ENCODE measurements around the gene FAM236A.
"Not testable (repeated sequence)": the region's sequence is repeated elsewhere in the genome, so short reads cannot be mapped to it uniquely, and the experiment has no call there.

Gene FAM236A

DNA sequence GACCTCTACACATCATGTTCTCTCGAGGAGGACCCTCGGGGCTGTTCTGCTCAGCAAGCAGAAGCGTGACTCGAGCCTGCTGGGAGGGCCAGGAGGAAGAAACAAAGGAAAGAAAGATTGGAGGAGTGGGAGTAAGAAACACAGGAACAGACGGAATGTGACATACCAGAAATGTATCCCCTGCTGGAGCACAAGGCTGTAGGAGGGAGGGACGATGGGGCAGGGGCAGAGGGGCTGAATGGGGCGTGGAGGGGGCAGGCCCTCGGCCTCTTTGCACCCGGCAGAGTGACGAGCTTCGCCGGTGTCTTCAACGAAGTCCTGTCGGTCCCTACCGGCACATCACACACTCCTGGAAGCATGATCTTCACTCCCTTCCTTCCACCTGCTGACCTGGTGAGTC is at the start of gene FAM236A:
Gene FAM236A (plus strand): TSS at position 301 of the 400 bp plus-strand sequence. CDS start 57 bp downstream, at position 358.
- DNase-seq = not testable (repeated sequence)

DNA sequence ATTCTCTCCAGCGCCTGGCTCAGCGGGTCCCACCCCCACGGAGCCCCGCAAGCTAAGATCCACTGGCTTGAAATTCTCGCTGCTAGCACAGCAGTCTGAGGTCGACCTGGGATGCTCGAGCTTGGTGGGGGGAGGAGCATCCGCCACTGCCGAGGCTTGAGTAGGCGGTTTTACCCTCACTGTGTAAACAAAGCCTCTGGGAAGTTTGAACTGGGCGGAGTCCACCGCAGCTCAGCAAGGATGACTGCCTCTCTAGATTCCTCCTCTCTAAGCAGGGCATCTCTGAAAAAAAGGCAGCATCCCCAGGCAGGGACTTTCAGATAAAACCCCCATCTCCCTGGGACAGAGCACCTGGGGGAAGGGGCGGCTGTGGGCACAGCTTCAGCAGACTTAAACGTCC is 48.3 kb upstream of the FAM236A start:
- DNase-seq = not testable (repeated sequence)

DNA sequence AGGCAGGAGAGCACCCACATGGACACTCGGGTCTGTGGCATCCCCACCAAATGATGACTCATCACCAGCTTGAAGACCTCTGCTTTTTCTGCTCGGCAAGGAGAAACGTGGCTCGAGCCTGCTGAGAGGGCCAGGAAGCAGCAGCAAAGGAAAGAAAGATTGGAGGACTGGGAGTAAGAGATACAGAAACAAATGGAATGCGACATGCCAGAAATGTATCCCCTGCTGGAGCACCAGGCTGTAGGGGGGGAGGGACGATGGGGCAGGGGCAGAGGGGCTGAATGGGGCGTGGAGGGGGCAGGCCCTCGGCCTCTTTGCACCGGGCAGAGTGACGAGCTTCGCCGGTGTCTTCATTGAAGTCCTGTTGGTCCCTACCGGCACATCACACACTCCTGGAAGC is 25.7 kb upstream of the FAM236A start, which contains the start of gene FAM236C:
Gene FAM236C (plus strand): TSS at position 301 of the 400 bp plus-strand sequence. CDS start 100 bp downstream, outside the sequence.
- not testable (repeated sequence) for DNase-seq

DNA sequence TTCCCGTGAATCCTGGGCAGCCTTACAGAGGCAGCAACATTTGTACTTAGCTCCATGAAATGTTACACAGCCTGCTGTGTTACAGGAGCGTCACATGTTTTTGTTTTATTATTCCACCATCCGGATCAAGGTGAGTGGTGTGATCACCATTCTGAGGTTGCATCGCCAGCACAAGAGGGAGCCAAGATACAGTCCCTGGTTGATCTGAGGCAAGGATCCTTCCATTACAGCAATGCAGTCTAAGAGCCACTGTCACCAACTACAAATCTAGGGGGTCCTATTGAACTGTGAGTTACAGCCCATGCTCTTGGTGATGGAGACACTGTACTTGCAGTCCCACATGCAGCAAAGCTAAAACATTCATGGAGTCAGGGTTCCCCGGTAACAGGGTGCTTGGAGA is 21.9 kb upstream of the FAM236A start:
- not testable (repeated sequence) for DNase-seq

DNA sequence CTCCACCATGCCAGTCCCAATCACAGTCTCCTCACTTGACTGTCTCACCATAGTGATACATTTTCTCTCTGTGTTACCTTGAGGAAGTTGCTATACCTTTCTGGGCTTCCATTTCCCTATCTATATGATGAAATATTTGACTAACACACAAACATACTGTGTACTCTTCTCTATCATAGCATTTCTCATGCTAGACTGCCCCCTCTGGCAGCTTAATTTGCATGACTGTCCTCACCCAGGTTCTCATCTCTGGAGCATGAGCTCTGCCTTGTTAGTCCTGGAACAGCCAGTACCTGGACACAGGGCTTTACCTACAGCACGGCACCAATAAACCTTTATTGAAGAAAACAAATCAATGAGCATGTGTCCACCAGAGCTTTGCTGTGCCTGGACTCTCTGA is 5.7 kb upstream of the FAM236A start:
- not testable (repeated sequence) for DNase-seq

DNA sequence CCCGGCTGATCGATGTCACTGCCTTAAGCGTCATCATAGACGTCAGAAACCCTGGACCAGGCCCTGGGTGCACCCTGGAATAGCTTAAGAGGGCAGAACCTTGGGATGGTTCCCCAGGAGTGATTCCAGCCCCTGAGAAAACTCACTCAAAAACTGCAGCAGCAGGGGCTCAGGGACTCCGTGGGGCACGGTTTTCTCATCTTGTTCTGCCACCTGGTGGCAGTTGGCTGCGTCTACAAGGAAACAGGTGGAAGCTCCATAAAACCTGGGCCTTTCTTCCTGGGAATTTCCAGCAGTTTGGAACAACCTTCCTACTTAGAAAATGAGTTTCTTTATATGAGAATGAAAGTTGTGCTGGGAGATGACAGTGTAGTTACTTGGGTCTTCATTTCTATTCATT is 1.6 kb upstream of the FAM236A start:
- not testable (repeated sequence) for DNase-seq

DNA sequence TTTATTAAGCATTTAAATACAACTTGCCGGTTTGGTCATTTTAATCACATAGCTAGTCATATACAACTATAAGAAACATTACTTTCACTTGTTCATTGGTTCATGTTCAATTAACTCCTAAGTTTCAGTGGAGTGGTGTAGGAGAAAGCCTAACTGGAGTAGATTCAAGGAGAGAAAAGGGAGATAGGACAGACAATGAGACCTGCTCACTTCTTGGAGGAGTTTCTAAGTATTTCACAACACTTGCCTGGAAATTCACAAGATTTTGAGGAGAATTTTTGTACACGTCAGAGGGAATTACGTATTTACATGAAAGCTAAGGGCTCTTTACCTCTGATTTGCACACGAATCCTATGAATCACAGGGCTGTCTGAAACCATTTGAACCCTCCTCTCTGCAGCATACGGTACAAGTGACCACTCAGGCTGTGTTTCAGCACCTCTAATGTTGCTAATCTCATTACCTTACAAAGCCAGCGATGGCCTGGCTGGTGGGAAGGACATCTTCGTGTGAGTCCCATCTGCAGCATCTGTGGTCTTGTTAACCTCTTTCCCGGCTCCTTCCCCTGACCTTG is 1.0 kb upstream of the FAM236A start:
- not testable (repeated sequence) for DNase-seq

DNA sequence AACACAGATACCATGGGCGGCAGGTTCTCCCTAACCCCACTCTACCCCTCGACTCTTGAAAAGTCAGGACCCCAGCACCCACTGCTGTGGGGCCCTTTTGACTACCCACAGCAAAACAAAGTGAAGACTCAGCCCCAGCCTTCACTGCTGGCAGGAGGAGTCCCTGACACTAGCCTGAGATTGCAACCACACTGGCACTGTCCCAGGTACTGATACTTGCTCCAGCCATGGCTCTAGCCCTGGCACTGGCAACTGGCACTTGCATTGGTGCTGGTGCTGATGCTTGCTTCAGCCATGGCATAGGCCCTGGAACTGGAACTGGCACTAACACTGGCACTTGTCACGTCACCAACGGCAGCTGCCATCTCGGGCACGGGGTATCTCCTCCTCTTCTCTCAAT is 4.3 kb downstream of the FAM236A start:
- not testable (repeated sequence) for DNase-seq

DNA sequence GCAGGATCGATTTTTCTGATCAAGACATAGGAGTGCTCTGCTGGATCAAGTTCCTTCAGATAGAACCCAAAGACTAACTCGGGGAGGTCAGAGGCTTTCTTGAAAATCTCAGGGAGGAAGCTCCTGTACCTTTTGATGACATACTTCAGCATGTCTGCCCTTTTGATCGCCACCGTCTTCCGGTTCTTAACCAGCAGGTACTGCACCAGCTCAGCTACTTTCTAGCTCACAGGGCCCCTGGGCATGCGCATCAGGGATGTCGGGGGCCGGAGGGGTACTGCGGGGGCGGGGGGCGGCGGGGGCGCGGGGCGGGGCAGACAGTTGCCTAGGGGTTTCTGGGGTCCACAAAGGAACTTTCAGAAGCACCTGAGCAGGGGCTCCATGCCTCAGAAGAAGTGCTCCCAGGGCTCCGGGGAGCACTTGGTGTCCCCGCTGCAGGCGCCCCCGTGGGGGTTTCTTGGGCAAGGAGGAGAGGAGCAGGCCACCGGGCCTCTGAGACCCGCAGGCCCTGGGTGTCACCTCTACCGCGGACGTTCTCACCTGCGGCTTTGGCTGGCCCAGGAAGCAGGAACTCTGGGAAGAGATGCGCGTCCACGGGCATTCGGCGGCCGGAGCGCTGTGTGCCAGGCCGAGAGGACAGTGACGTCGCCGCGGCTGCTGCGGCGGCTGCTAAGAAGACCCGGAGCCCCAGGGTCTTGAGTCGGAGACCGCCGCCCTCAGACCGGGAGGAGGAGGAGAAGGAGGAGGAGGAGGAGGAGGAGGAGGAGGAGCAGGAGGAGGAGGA is 5.2 kb downstream of the FAM236A start:
- DNase-seq = not testable (repeated sequence)

DNA sequence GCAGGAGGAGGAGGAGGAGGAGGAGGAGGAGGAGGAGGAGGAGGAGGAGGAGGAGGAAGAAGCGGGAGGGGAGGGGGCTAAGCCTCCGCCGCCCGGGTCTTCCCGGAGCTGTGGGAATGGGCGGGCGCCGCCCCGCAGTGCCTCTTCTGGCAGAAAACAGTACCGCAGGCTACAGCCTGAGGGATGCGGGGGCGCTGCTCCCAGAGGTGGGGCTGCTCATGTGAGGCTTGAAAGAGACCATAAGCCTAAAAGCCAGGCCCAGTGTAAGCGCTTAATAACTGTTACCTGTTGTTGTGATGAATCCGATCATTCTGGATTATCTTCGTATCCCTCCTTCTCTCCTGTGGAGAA is 5.8 kb downstream of the FAM236A start, which contains the start of gene DMRTC1:
Gene DMRTC1 (minus strand): TSS at position 19 of the 351 bp plus-strand sequence. CDS start 68,143 bp downstream, outside the sequence.
- not testable (repeated sequence) for DNase-seq

DNA sequence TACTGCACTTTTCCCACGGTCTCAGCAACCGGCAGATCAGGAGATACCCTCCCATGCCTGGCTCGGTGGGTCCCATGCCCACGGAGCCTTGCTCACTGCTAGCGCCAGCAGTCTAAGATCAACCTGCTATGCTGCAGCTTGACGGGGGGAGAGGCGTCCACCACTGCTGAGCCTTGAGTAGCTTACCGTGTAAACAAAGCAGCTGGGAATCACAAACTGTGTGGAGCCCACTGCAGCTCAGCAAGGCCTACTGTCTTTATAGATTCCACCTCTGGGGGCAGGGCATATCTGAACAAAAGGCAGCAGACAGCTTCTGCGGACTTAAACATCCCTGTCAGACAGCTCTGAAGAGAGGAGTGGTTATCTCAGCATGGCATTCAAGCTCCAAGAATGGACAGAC is 22.0 kb downstream of the FAM236A start:
- DNase-seq = not testable (repeated sequence)

DNA sequence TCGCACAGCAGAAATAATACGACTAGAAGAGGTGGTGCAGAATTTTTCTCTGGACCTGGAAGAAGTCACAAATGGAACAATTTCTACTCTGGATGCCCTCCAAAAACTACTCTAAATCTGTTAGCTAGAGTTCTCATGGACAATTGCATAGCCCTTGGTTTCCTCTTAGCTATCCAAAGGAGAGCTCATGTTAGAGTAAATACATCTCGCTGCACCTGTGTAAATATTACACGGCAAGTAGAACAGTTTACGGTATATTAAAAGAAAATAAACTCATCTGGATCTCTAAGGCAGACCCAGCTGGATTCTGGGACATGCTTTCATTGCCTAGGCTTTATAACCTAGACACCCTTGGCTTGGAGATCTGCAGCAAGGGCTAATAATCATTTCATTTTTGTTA is 33.9 kb downstream of the FAM236A start:
- not testable (repeated sequence) for DNase-seq

DNA sequence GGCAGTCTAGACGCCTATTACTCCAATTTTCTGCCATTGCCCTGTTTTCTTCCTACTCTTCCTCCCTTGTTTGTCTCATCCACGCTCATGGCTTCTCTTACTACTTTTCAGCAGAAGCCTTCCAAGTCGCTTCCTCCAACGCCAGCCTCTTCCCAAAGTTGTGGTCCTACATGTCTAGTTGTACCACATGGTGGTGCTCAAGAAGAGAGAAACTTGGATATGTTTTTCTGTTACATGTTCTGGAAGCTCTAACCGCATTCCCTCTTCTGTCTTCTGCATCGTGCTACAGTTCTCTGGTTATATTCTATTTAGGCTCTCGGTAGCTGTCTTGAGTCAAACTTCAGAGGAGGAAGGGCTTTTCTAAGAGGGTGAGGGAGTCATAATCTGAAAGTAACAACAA is 36.9 kb downstream of the FAM236A start:
- DNase-seq = not testable (repeated sequence)

DNA sequence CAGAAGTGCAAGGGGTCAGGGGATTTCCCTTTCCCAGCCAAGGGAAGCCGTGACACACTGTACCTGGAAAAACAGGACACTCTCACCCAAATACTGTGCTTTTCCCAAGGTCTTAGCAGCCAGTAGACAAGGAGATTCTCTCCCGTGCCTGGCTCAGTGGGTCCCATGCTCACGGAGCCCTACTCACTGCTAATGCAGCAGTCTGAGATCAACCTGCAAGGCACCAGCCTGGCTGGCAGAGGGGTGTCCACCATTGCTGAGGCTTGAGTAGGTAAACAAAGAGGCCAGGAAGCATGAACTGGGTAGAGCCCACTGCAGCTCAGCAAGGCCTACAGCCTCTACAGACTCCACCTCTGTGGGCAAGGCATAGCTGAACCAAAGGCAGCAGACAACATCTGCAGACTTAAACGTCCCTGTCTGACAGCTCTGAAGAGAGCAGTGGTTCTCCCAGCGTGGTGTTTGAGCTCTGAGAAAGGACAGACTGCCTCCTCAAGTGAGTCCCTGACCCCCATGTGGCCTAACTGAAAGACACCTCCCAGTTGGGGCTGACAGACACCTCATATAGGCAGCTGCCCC is 43.0 kb downstream of the FAM236A start:
- not testable (repeated sequence) for DNase-seq

All from NCI-H1930 (cell line).